ENCODE measurements around the gene NAT16. TPM values are rescaled to one million over a fixed set of nuclear protein-coding genes. Genes with fewer than 3 reads are reported as not detected.

Gene NAT16
- total and polyA plus RNA-seq, 2 of the 13 experiments (the other 11 are each of a cell fraction or from before 2014, with no cell fraction given) = 0.04 TPM; not detected in 1

DNA sequence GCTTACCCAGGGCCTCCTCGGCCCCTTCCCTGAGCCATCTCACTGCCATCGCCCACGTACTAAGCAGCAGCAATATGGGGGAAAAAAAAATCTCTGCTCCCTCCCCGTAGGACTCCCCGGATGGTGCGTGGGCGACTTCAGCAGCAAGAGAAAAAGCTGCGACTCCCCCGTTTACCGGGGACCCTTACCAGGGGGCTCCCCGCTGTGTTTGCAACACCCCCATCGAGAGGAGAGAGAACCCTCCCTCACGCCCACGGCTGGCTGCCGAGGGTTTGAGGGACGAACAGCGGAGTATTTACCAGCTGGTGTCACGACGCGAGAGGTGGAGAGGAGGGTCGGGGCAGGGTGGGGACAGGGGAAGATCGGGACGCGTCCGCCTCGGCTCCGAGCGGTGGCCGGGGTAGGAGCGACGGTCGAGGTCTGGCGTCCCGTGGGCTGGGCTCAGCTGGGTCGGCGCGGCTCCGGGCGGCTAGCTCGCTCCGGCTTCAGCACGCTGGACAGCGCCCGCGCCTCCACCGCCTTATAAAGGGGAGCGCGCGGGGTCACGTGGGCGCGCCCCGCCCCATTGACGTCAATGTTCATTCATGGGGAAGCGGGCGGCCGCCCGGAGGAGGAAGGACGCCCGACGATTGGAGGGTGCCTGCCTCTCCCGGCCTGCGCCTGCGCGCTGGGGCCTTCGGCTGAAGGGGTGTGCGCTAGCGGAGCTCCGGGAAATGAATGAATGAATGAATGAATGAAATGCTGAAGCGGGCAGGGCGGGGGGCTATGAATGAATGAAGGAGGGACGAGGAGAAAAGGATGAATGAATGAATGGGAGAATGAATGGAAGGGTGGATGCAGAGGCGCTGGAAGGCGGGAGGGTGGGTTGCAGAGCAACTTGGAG lies 14.8 kb downstream of the NAT16 start, which contains the start of gene VGF (continued):
- TF ChIP-seq, protein P1, sequence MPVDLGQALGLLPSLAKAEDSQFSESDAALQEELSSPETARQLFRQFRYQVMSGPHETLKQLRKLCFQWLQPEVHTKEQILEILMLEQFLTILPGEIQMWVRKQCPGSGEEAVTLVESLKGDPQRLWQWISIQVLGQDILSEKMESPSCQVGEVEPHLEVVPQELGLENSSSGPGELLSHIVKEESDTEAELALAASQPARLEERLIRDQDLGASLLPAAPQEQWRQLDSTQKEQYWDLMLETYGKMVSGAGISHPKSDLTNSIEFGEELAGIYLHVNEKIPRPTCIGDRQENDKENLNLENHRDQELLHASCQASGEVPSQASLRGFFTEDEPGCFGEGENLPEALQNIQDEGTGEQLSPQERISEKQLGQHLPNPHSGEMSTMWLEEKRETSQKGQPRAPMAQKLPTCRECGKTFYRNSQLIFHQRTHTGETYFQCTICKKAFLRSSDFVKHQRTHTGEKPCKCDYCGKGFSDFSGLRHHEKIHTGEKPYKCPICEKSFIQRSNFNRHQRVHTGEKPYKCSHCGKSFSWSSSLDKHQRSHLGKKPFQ (CRISPR knock-in tag; IDR thresholded peaks at IDR 0.05; ENCODE audit: insufficient replicate concordance) = peak; percentile 95
- TF ChIP-seq, protein P2, sequence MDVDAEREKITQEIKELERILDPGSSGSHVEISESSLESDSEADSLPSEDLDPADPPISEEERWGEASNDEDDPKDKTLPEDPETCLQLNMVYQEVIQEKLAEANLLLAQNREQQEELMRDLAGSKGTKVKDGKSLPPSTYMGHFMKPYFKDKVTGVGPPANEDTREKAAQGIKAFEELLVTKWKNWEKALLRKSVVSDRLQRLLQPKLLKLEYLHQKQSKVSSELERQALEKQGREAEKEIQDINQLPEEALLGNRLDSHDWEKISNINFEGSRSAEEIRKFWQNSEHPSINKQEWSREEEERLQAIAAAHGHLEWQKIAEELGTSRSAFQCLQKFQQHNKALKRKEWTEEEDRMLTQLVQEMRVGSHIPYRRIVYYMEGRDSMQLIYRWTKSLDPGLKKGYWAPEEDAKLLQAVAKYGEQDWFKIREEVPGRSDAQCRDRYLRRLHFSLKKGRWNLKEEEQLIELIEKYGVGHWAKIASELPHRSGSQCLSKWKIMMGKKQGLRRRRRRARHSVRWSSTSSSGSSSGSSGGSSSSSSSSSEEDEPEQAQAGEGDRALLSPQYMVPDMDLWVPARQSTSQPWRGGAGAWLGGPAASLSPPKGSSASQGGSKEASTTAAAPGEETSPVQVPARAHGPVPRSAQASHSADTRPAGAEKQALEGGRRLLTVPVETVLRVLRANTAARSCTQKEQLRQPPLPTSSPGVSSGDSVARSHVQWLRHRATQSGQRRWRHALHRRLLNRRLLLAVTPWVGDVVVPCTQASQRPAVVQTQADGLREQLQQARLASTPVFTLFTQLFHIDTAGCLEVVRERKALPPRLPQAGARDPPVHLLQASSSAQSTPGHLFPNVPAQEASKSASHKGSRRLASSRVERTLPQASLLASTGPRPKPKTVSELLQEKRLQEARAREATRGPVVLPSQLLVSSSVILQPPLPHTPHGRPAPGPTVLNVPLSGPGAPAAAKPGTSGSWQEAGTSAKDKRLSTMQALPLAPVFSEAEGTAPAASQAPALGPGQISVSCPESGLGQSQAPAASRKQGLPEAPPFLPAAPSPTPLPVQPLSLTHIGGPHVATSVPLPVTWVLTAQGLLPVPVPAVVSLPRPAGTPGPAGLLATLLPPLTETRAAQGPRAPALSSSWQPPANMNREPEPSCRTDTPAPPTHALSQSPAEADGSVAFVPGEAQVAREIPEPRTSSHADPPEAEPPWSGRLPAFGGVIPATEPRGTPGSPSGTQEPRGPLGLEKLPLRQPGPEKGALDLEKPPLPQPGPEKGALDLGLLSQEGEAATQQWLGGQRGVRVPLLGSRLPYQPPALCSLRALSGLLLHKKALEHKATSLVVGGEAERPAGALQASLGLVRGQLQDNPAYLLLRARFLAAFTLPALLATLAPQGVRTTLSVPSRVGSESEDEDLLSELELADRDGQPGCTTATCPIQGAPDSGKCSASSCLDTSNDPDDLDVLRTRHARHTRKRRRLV (CRISPR knock-in tag; IDR thresholded peaks at IDR 0.05) = peak; percentile 94
- TF ChIP-seq CEBPB (IDR thresholded peaks at IDR 0.05; ENCODE audit: borderline replicate concordance, low read depth, low read length) = no peak
- peak; percentile 99 for TF ChIP-seq ZNF138 (CRISPR knock-in tag; IDR thresholded peaks at IDR 0.05; ENCODE audit: low read depth)
- TF ChIP-seq, protein P3, sequence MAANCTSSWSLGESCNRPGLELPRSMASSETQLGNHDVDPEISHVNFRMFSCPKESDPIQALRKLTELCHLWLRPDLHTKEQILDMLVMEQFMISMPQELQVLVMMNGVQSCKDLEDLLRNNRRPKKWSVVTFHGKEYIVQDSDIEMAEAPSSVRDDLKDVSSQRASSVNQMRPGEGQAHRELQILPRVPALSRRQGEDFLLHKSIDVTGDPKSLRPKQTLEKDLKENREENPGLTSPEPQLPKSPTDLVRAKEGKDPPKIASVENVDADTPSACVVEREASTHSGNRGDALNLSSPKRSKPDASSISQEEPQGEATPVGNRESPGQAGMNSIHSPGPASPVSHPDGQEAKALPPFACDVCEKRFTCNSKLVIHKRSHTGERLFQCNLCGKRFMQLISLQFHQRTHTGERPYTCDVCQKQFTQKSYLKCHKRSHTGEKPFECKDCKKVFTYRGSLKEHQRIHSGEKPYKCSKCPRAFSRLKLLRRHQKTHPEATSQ (CRISPR knock-in tag; IDR thresholded peaks at IDR 0.05; ENCODE audit: borderline replicate concordance) = peak; percentile 91
- TF ChIP-seq, protein P4, sequence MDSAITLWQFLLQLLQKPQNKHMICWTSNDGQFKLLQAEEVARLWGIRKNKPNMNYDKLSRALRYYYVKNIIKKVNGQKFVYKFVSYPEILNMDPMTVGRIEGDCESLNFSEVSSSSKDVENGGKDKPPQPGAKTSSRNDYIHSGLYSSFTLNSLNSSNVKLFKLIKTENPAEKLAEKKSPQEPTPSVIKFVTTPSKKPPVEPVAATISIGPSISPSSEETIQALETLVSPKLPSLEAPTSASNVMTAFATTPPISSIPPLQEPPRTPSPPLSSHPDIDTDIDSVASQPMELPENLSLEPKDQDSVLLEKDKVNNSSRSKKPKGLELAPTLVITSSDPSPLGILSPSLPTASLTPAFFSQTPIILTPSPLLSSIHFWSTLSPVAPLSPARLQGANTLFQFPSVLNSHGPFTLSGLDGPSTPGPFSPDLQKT (CRISPR knock-in tag; IDR thresholded peaks at IDR 0.05; ENCODE audit: borderline replicate concordance) = peak; percentile 81; the same call in 1 of the 2 replicates
- 0 out of 2 replicates have a peak, but pooled peaks have one; percentile 69 for TF ChIP-seq NCOA5 (CRISPR knock-in tag; IDR thresholded peaks at IDR 0.05)
- TF ChIP-seq ZNF792 (CRISPR knock-in tag; IDR thresholded peaks at IDR 0.05) = peak; percentile 99
- TF ChIP-seq, protein P5, sequence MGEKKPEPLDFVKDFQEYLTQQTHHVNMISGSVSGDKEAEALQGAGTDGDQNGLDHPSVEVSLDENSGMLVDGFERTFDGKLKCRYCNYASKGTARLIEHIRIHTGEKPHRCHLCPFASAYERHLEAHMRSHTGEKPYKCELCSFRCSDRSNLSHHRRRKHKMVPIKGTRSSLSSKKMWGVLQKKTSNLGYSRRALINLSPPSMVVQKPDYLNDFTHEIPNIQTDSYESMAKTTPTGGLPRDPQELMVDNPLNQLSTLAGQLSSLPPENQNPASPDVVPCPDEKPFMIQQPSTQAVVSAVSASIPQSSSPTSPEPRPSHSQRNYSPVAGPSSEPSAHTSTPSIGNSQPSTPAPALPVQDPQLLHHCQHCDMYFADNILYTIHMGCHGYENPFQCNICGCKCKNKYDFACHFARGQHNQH (CRISPR knock-in tag; IDR thresholded peaks at IDR 0.05) = peak; percentile 97
- peak; percentile 98 for TF ChIP-seq ZNF160 (CRISPR knock-in tag; IDR thresholded peaks at IDR 0.05)
- peak; percentile 88 for TF ChIP-seq RXRB (CRISPR knock-in tag; IDR thresholded peaks at IDR 0.05; ENCODE audit: borderline replicate concordance)
- TF ChIP-seq ZNF468 (CRISPR knock-in tag; IDR thresholded peaks at IDR 0.05) = peak; percentile 97
- peak; percentile 99; the same call in 1 of the 2 replicates for TF ChIP-seq ZNF782 (CRISPR knock-in tag; IDR thresholded peaks at IDR 0.05; ENCODE audit: borderline replicate concordance)
